T-cell (primary cell): ENCODE data around the gene TAB2. TPM values are rescaled to one million over a fixed set of nuclear protein-coding genes. Genes with fewer than 3 reads are reported as not detected.
A peak's percentile ranks its signal among the peaks of the same experiment; 100 is the strongest.

Source experiments
- ATAC-seq, 4 experiments: fragments of 200-7000 bp in 3 of 4; fragments of 150-1000 bp in 1 of 4; cut with Tn5 transposase; replicated peaks in 1 of 4; 1 replicate in 3 of 4; 2 replicates in 1 of 4; pipeline ENCODE4 v1.10.0; 2021; ENCODE audit warnings: moderate library complexity in 3 of 4, mild to moderate bottlenecking in 2 of 4, moderate number of reproducible peaks in 1 of 4
- CTCF ChIA-PET, 2 donors: fragments of 300-600 bp; sonication (Branson Sonifier 250); formaldehyde crosslinking; loops; one replicate each; lab custom pipeline; 2022; ENCODE audit warnings: antibody characterized with exemption in 2 of 2; lab: Charles Lee
- POLR2A ChIA-PET, 2 donors: fragments of 300-600 bp; sonication (Branson Sonifier 250); formaldehyde crosslinking; loops; one replicate each; lab custom pipeline; 2022; ENCODE audit warnings: antibody characterized with exemption in 2 of 2; lab: Charles Lee
- DNase-seq, 35 experiments: peaks; one replicate each; pipeline versions ENCODE4 v3.0.0 to v3.0.0-alpha.2; 2013 to 2023
- H3K27ac ChIP-seq: one replicate; pipeline ENCODE4 v1.5.1; 2013; ENCODE audit warnings: low read length
- H3K27me3 ChIP-seq, 2 experiments: replicated peaks in 1 of 2; 1 replicate in 1 of 2; 2 replicates in 1 of 2; pipeline versions ENCODE4 v1.6.1 to v1.7.0; 2013; ENCODE audit warnings: low read length in 1 of 2, mixed read lengths in 1 of 2; ENCODE audit not compliant: control insufficient read depth in 2 of 2, insufficient read depth in 2 of 2; ENCODE audit errors: extremely low read depth in 1 of 2
- H3K36me3 ChIP-seq, 2 donors: 1 replicate in 1 of 2; 2 replicates in 1 of 2; pipeline versions ENCODE4 v1.6.1 to v1.7.0; 2013; ENCODE audit warnings: low read length in 1 of 2; ENCODE audit not compliant: control insufficient read depth in 2 of 2, insufficient read depth in 1 of 2; ENCODE audit errors: extremely low read depth in 1 of 2
- H3K4me1 ChIP-seq, 2 experiments: 1 replicate in 1 of 2; 2 replicates in 1 of 2; pipeline versions ENCODE4 v1.6.1 to v1.7.0; 2013; ENCODE audit warnings: low read length in 2 of 2, mixed read lengths in 1 of 2; ENCODE audit not compliant: insufficient read depth in 2 of 2, control insufficient read depth in 1 of 2; ENCODE audit errors: extremely low read depth in 1 of 2
- H3K4me3 ChIP-seq, 2 donors: 1 replicate in 1 of 2; 2 replicates in 1 of 2; pipeline versions ENCODE4 v1.5.1 to v1.7.0; 2013; ENCODE audit warnings: mild to moderate bottlenecking in 2 of 2, low read length in 1 of 2, moderate library complexity in 1 of 2; ENCODE audit not compliant: control insufficient read depth in 1 of 2; ENCODE audit errors: extremely low read depth in 1 of 2
- H3K9me3 ChIP-seq: 2 replicates; pipeline ENCODE4 v1.7.0; 2013
- H3K27ac Mint-ChIP-seq, 2 donors: one replicate each; pipeline ENCODE4 v1.8.0; 2020 to 2021; ENCODE audit warnings: mild to moderate bottlenecking in 2 of 2, mixed read lengths in 2 of 2
- H3K27me3 Mint-ChIP-seq, 2 donors: one replicate each; pipeline ENCODE4 v1.8.0; 2021 to 2022; ENCODE audit warnings: mixed read lengths in 2 of 2
- H3K36me3 Mint-ChIP-seq: one replicate; pipeline ENCODE4 v1.8.0; 2021; ENCODE audit warnings: mixed read lengths
- H3K4me1 Mint-ChIP-seq, 3 donors: one replicate each; pipeline ENCODE4 v1.8.0; 2020 to 2022; ENCODE audit warnings: mixed read lengths in 3 of 3, mild to moderate bottlenecking in 1 of 3
- H3K4me3 Mint-ChIP-seq, 3 donors: one replicate each; pipeline ENCODE4 v1.8.0; 2020 to 2022; ENCODE audit warnings: mild to moderate bottlenecking in 3 of 3, mixed read lengths in 3 of 3, moderate library complexity in 3 of 3
- H3K9me3 Mint-ChIP-seq, 3 donors: one replicate each; pipeline ENCODE4 v1.8.0; 2020 to 2022; ENCODE audit warnings: mixed read lengths in 3 of 3
- WGBS: methylation state at CpG from one replicate; pipeline ENCODE4 v1.1.5; 2013; ENCODE audit warnings: missing lambda C conversion rate; ENCODE audit not compliant: insufficient coverage; 5-methylcytosine and 5-hydroxymethylcytosine counted together
- total RNA-seq, 35 experiments: library from RNA in 6 of 35; stranded (reverse) in 6 of 35; fragments of 120-200 nt in 1 of 35; gene quantifications; one replicate each; pipeline versions ENCODE4 v1.2.1 to v1.2.4 and lab custom pipeline; 2013 to 2026

The TAB2 gene
- total RNA-seq (100 to 1,000 TPM; 128 to 160 (median 146) TPM), total RNA-seq (lab: John Stamatoyannopoulos, UW) (123 to 350 (median 225) reads per million in 29 experiments)
- total RNA-seq (2013) = 129 TPM

- no peaks in the 10 kb centered on the region for H3K36me3 ChIP-seq
- peaks cover 3% of the 10 kb centered on the region for H3K36me3 Mint-ChIP-seq
- no peaks in the 10 kb centered on the region for H3K9me3 ChIP-seq
- WGBS = under 1% methylated on average over 31 of the region's 92 CpGs
- peak within 1 kb of the TSS; percentile 86 to 93 (median 91) for H3K4me3 Mint-ChIP-seq
- H3K4me1 ChIP-seq = peaks cover 8 to 25% of the 10 kb centered on the region in 2 experiments
- DNase-seq (peak; percentile 16 to 68 (median 52)), ATAC-seq (peak; percentile 33 to 36 (median 36))
- peak within 1 kb of the TSS; percentile 70 to 78 for H3K4me3 ChIP-seq
- H3K27ac Mint-ChIP-seq = peak within 1 kb of the TSS; percentile 87 to 93
- H3K4me1 Mint-ChIP-seq = peaks cover 35 to 59% (median 49%) of the 10 kb centered on the region in 3 donors
- H3K9me3 Mint-ChIP-seq = no peaks in the 10 kb centered on the region
- CTCF ChIA-PET = interaction anchor here in 1 of 2 donors (1.1 to 1.9 kb wide), 3 partner anchors 41 to 114 kb away, joined by 3 to 8 read pairs (median 5); no protein-coding TSS in a partner anchor
- H3K27ac ChIP-seq = peak within 1 kb of the TSS; percentile 79
- H3K27me3 Mint-ChIP-seq = no peaks in the 10 kb centered on the region
- POLR2A ChIA-PET = interaction anchor here (0.6 to 0.7 kb wide), 6 partner anchors 48 to 214 kb away, joined by 3 to 4 read pairs (median 3); no protein-coding TSS in a partner anchor
- H3K27me3 ChIP-seq = no peaks in the 10 kb centered on the region
Observed at GRCh38 chr6:149317644-149318571, at the start of gene TAB2. TSS of gene TAB2 (plus strand) at chr6:149317712. CDS start at chr6:149369998, 52,286 bp downstream.

- Mint-ChIP-seq H3K4me1 (peaks cover 49 to 67% (median 58%) of the 10 kb centered on the region in 3 donors), H3K9me3 (no peaks in the 10 kb centered on the region), H3K4me3 (no peak overlapping the region), H3K27me3 (no peaks in the 10 kb centered on the region), H3K36me3 (no peaks in the 10 kb centered on the region), H3K27ac (no peak overlapping the region)
- Histone ChIP-seq H3K27ac (no peak overlapping the region), H3K4me3 (no peak overlapping the region), H3K27me3 (no peaks in the 10 kb centered on the region), H3K9me3 (no peaks in the 10 kb centered on the region), H3K36me3 (no peaks in the 10 kb centered on the region), H3K4me1 (peaks cover 26 to 42% of the 10 kb centered on the region in 2 experiments)
- WGBS = 100% methylated on average over 2 of the region's 5 CpGs
- CTCF ChIA-PET = no interaction called here
- ATAC-seq (no peak), DNase-seq (no peak)
- POLR2A ChIA-PET = no interaction called here
Observed at GRCh38 chr6:149268146-149268545, 49.4 kb upstream of the TAB2 start.

- Mint-ChIP-seq H3K27ac (no peak overlapping the region), H3K4me1 (peaks cover 51 to 71% (median 60%) of the 10 kb centered on the region in 3 donors), H3K4me3 (no peak overlapping the region), H3K36me3 (no peaks in the 10 kb centered on the region), H3K27me3 (no peaks in the 10 kb centered on the region), H3K9me3 (no peaks in the 10 kb centered on the region)
- POLR2A ChIA-PET = no interaction called here
- ATAC-seq (no peak), DNase-seq (no peak)
- WGBS = no CpG with 5 or more reads among the region's 1 CpG
- CTCF ChIA-PET = no interaction called here
- Histone ChIP-seq H3K9me3 (no peaks in the 10 kb centered on the region), H3K27me3 (no peaks in the 10 kb centered on the region), H3K4me3 (no peak overlapping the region), H3K27ac (no peak overlapping the region), H3K36me3 (no peaks in the 10 kb centered on the region), H3K4me1 (peaks cover 29 to 44% of the 10 kb centered on the region in 2 experiments)
Observed at GRCh38 chr6:149268768-149269167, 48.7 kb upstream of the TAB2 start.

GRCh38 chr6:149270616-149271015 is 46.9 kb upstream of the TAB2 start:
- Mint-ChIP-seq H3K9me3 (no peaks in the 10 kb centered on the region), H3K27ac (no peak overlapping the region), H3K4me1 (peaks cover 38 to 52% (median 52%) of the 10 kb centered on the region in 3 donors), H3K27me3 (no peaks in the 10 kb centered on the region), H3K4me3 (no peak overlapping the region), H3K36me3 (no peaks in the 10 kb centered on the region)
- Histone ChIP-seq H3K4me3 (no peak overlapping the region), H3K36me3 (no peaks in the 10 kb centered on the region), H3K27me3 (no peaks in the 10 kb centered on the region), H3K4me1 (peaks cover 14 to 27% of the 10 kb centered on the region in 2 experiments), H3K9me3 (no peaks in the 10 kb centered on the region), H3K27ac (no peak overlapping the region)
- no CpG with 5 or more reads among the region's 4 CpGs for WGBS
- ATAC-seq (no peak), DNase-seq (no peak)
- CTCF ChIA-PET = no interaction called here
- POLR2A ChIA-PET = interaction anchor here in 1 of 2 donors (0.8 kb wide), 1 partner anchor 9 kb away, joined by 3 read pairs; no protein-coding TSS in a partner anchor

- H3K36me3 Mint-ChIP-seq = no peaks in the 10 kb centered on the region
- peaks cover 33 to 44% (median 43%) of the 10 kb centered on the region in 3 donors for H3K4me1 Mint-ChIP-seq
Observed at GRCh38 chr6:149271348-149272340, 45.9 kb upstream of the TAB2 start.

More at GRCh38 chr6:149271348-149272340, 45.9 kb upstream of the TAB2 start:
- WGBS = no CpG with 5 or more reads among the region's 8 CpGs
- no peaks in the 10 kb centered on the region for H3K9me3 Mint-ChIP-seq
- CTCF ChIA-PET = interaction anchor here in 1 of 2 donors (1.1 kb wide), 1 partner anchor 46 kb away, joined by 3 read pairs; the partner anchor contains the start of gene TAB2
- ATAC-seq = peak; percentile 73 to 88 (median 77)
- peaks cover 14 to 25% of the 10 kb centered on the region in 2 experiments for H3K4me1 ChIP-seq
- DNase-seq = peak in 33 of 35 experiments; percentile 18 to 65 (median 42)
- H3K9me3 ChIP-seq = no peaks in the 10 kb centered on the region
- H3K27ac Mint-ChIP-seq = peak overlapping the region; percentile 92 to 94
- H3K27me3 ChIP-seq = no peaks in the 10 kb centered on the region
- H3K27me3 Mint-ChIP-seq = no peaks in the 10 kb centered on the region
- POLR2A ChIA-PET = interaction anchor here in 1 of 2 donors (0.5 kb wide), 1 partner anchor 227 kb away, joined by 5 read pairs; no protein-coding TSS in a partner anchor
- H3K4me3 ChIP-seq = no peak overlapping the region
- no peaks in the 10 kb centered on the region for H3K36me3 ChIP-seq
- peak overlapping the region; percentile 48 for H3K27ac ChIP-seq
- peak overlapping the region; percentile 40 to 68 (median 57) for H3K4me3 Mint-ChIP-seq
